Measurements from ENCODE around the gene TBC1D24. TPM values are rescaled to one million over a fixed set of nuclear protein-coding genes. Genes with fewer than 3 reads are reported as not detected.

The TBC1D24 gene
- total RNA-seq, 1 experiment from 2014 or later, result 24.6 TPM

DNA sequence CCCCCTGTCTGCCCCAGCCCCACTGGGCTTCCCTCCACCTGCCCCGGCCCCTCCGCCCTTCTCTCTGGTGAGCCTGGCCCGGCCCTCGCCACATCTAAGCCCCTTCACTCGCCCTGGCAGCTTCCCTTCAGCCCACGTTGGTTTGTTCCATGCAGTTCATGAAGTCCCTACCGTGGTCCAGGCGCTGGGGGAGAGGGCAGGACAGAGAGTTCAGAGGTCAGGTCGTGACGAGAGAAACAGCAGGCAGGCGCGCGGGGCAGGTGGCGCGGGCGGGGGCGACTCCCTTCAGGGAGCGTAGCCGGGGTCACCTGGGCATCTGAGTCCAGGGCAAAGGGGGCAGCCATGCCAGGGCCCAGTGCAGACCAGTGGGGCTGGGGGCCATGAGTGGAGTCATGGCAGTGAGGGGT lies 23.9 kb upstream of the TBC1D24 start:
- ATAC-seq, result no peak
- Histone ChIP-seq H3K36me3 (ENCODE audit: control insufficient read depth in 1 of 2, insufficient read depth in 2 of 2, low read length in 2 of 2) (peaks cover 64 to 75% of the 10 kb centered on the region in 2 experiments), H3K79me2 (ENCODE audit: insufficient read depth, low read length) (peaks cover 8% of the 10 kb centered on the region), H3K9me3 (ENCODE audit: control insufficient read depth in 1 of 2, insufficient read depth in 1 of 2, low read depth in 1 of 2, low read length in 2 of 2) (no peaks in the 10 kb centered on the region), H3K4me1 (ENCODE audit: control insufficient read depth in 1 of 2, insufficient read depth in 2 of 2, low read length in 2 of 2) (no peaks in the 10 kb centered on the region), H3K27me3 (ENCODE audit: insufficient read depth, low read length) (no peaks in the 10 kb centered on the region), H3K9ac (ENCODE audit: low read length) (no peak overlapping the region), H3K4me3 (replicated peaks in 1 of 2; ENCODE audit: low read depth in 1 of 2, low read length in 2 of 2) (no peak overlapping the region), H3K4me2 (ENCODE audit: low read length) (no peak overlapping the region), H2AFZ (ENCODE audit: low read depth, low read length, poor library complexity, severe bottlenecking) (no peak overlapping the region), H3K9me2 (ENCODE audit: insufficient read depth) (no peaks in the 10 kb centered on the region), H4K20me1 (ENCODE audit: insufficient read depth) (no peaks in the 10 kb centered on the region), H3K27ac (ENCODE audit: low read depth, low read length) (no peak overlapping the region)
- DNase-seq (ENCODE audit: low read depth, low spot score), result no peak
- RAD21 ChIA-PET (ENCODE audit: low non-redundant PET in 1 of 2, low total read pairs in 2 of 2, uncharacterized antibody in 2 of 2, unreplicated experiment in 2 of 2), result no interaction called here
- no peak for TF ChIP-seq SP1 (IDR thresholded peaks at IDR 0.05; ENCODE audit: low read depth)
- TF ChIP-seq ZFX (IDR thresholded peaks at IDR 0.05), result no peak
- no peak for TF ChIP-seq CBX3 (IDR thresholded peaks at IDR 0.05; ENCODE audit: low read depth)
- TF ChIP-seq, protein P1, sequence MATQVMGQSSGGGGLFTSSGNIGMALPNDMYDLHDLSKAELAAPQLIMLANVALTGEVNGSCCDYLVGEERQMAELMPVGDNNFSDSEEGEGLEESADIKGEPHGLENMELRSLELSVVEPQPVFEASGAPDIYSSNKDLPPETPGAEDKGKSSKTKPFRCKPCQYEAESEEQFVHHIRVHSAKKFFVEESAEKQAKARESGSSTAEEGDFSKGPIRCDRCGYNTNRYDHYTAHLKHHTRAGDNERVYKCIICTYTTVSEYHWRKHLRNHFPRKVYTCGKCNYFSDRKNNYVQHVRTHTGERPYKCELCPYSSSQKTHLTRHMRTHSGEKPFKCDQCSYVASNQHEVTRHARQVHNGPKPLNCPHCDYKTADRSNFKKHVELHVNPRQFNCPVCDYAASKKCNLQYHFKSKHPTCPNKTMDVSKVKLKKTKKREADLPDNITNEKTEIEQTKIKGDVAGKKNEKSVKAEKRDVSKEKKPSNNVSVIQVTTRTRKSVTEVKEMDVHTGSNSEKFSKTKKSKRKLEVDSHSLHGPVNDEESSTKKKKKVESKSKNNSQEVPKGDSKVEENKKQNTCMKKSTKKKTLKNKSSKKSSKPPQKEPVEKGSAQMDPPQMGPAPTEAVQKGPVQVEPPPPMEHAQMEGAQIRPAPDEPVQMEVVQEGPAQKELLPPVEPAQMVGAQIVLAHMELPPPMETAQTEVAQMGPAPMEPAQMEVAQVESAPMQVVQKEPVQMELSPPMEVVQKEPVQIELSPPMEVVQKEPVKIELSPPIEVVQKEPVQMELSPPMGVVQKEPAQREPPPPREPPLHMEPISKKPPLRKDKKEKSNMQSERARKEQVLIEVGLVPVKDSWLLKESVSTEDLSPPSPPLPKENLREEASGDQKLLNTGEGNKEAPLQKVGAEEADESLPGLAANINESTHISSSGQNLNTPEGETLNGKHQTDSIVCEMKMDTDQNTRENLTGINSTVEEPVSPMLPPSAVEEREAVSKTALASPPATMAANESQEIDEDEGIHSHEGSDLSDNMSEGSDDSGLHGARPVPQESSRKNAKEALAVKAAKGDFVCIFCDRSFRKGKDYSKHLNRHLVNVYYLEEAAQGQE (IDR thresholded peaks at IDR 0.05; ENCODE audit: low read depth), result no peak
- TF ChIP-seq EGR1 (IDR thresholded peaks at IDR 0.05; ENCODE audit: low read depth), result no peak
- TF ChIP-seq ELF1 (IDR thresholded peaks at IDR 0.05; ENCODE audit: borderline replicate concordance, low read depth), result no peak
- TF ChIP-seq POLR2AphosphoS5 (IDR thresholded peaks at IDR 0.05; ENCODE audit: low read depth, low read length), result no peak
- TF ChIP-seq POLR2A (IDR thresholded peaks at IDR 0.05; ENCODE audit: borderline replicate concordance, extremely low read depth, insufficient read depth, insufficient read length), result no peak
- TF ChIP-seq ZNF274 (IDR thresholded peaks at IDR 0.05; ENCODE audit: low read depth, low read length), result no peak
- no peak for TF ChIP-seq EZH2phosphoT487 (IDR thresholded peaks at IDR 0.05; ENCODE audit: borderline replicate concordance)
- no peak for TF ChIP-seq FOSL1 (IDR thresholded peaks at IDR 0.05; ENCODE audit: low read depth)
- TF ChIP-seq EZH2 (IDR thresholded peaks at IDR 0.05), result no peak
- TF ChIP-seq CEBPB (IDR thresholded peaks at IDR 0.05; ENCODE audit: low read depth), result no peak
- no peak for TF ChIP-seq YY1 (IDR thresholded peaks at IDR 0.05; ENCODE audit: extremely low read depth, insufficient replicate concordance, low read depth, low read length)
- POLR2A ChIA-PET, result no interaction called here
- intact Hi-C loops (cut with micrococcal nuclease), result no loop called here
- no TSS peak for BruUV-seq (replicated peaks)
- CTCF ChIA-PET, result no interaction called here
